Caco-2 (cell line): Measurements from ENCODE around the gene NT5C3A. TPM values are rescaled to one million over a fixed set of nuclear protein-coding genes. Genes with fewer than 3 reads are reported as not detected.

Experiments
- BruUV-seq: library from RNA; stranded (reverse); fragments of 400-500 nt; replicated peaks from 2 replicates; lab custom pipeline; 2021; lab: Mats Ljungman, UMichigan
- CTCF ChIA-PET: fragments of 300-600 bp; sonication (Branson Sonifier 250); formaldehyde crosslinking; loops from one replicate; lab custom pipeline; 2022; ENCODE audit warnings: antibody characterized with exemption; lab: Charles Lee
- POLR2A ChIA-PET: fragments of 300-600 bp; sonication (Branson Sonifier 250); formaldehyde crosslinking; loops from one replicate; lab custom pipeline; 2022; ENCODE audit warnings: antibody characterized with exemption; lab: Charles Lee
- DNase-seq, 2 experiments: peaks; one replicate each; pipeline versions ENCODE4 v3.0.0 to v3.0.0-alpha.2; 2020 to 2022
- H3K27me3 ChIP-seq: replicated peaks from 2 replicates; pipeline ENCODE4 v1.6.0; 2011; ENCODE audit warnings: low read length; ENCODE audit not compliant: control insufficient read depth, insufficient read depth
- H3K36me3 ChIP-seq: 2 replicates; pipeline ENCODE4 v1.5.1; 2011; ENCODE audit warnings: low read length; ENCODE audit not compliant: control insufficient read depth, insufficient read depth
- H3K4me1 ChIP-seq: fragments of 250-450 bp; sonication (Bioruptor Pico); 2 replicates; pipeline ENCODE4 v1.5.1; 2020; ENCODE audit warnings: mild to moderate bottlenecking
- H3K4me3 ChIP-seq: 2 replicates; pipeline ENCODE4 v1.5.1; 2011; ENCODE audit warnings: low read depth, mild to moderate bottlenecking, control low read depth, low read length
- H3K9me3 ChIP-seq: fragments of 250-450 bp; sonication (Bioruptor Pico); 2 replicates; pipeline ENCODE4 v1.5.1; 2020; ENCODE audit warnings: mild to moderate bottlenecking, moderate library complexity
- H3K27ac Mint-ChIP-seq: one replicate; pipeline ENCODE4 v1.8.0; 2022; ENCODE audit warnings: mixed read lengths; ENCODE audit not compliant: unreplicated experiment
- H3K27me3 Mint-ChIP-seq: one replicate; pipeline ENCODE4 v1.8.0; 2022; ENCODE audit warnings: mixed read lengths; ENCODE audit not compliant: insufficient read depth, unreplicated experiment
- H3K36me3 Mint-ChIP-seq: one replicate; pipeline ENCODE4 v1.8.0; 2022; ENCODE audit warnings: mild to moderate bottlenecking, mixed read lengths; ENCODE audit not compliant: insufficient read depth, unreplicated experiment
- H3K4me1 Mint-ChIP-seq: one replicate; pipeline ENCODE4 v1.8.0; 2022; ENCODE audit warnings: low read depth, mixed read lengths; ENCODE audit not compliant: unreplicated experiment
- H3K4me3 Mint-ChIP-seq: one replicate; pipeline ENCODE4 v1.8.0; 2022; ENCODE audit warnings: mild to moderate bottlenecking, moderate library complexity, mixed read lengths; ENCODE audit not compliant: unreplicated experiment
- H3K9me3 Mint-ChIP-seq: one replicate; pipeline ENCODE4 v1.8.0; 2022; ENCODE audit warnings: mixed read lengths; ENCODE audit not compliant: unreplicated experiment
- intact Hi-C: fragments of 100-400 bp; cut with micrococcal nuclease; formaldehyde crosslinking; loops from one replicate; pipeline ENCODE4 v1.10.0; 2022; ENCODE audit not compliant: unreplicated experiment
- total RNA-seq: library from RNA; stranded (reverse); gene quantifications from 2 replicates; pipeline ENCODE4 v1.2.3, GENCODE V29; 2022
- TF ChIP-seq, protein P1 (sequence below), 2 experiments: fragments of 200-600 bp in 1 of 2; IDR thresholded peaks; 1 replicate in 1 of 2; 2 replicates in 1 of 2; pipeline versions ENCODE4 v1.5.1 to v1.8.0; 2011 to 2022; ENCODE audit warnings: antibody characterized with exemption in 1 of 2, control low read depth in 1 of 2, inconsistent platforms in 1 of 2, low read depth in 1 of 2, low read length in 1 of 2, mild to moderate bottlenecking in 1 of 2, moderate library complexity in 1 of 2; ENCODE audit not compliant: insufficient read depth in 1 of 2, severe bottlenecking in 1 of 2, unreplicated experiment in 1 of 2

NT5C3A gene
- total RNA-seq, 1 experiment from 2014 or later, result 32.6 TPM

DNA sequence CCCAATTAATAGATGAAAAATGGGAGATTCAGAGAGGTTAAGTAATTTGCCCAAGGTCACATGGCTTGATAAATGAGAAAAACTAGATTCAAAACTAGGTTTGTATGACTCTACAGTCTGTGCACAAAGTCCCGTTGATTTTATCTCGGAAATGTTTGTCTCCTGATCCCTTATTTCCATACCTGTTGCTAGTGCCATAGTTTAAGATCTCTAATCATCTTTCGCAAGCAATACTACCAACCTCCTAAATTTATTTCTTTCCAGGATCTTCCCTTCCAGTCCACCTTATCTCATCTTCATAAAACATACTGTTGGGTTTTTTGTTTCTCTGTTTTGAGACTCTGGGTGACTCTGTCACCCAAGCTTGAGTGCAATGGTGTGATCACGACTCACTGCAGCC lies 2.9 kb downstream of the NT5C3A start:
- DNase-seq, result no peak
- BruUV-seq, result no TSS peak
- Mint-ChIP-seq H3K27ac (no peak overlapping the region), H3K4me3 (no peak overlapping the region), H3K27me3 (no peaks in the 10 kb centered on the region), H3K36me3 (peaks cover 14% of the 10 kb centered on the region), H3K4me1 (peaks cover 13% of the 10 kb centered on the region), H3K9me3 (no peaks in the 10 kb centered on the region)
- TF ChIP-seq, protein P1, sequence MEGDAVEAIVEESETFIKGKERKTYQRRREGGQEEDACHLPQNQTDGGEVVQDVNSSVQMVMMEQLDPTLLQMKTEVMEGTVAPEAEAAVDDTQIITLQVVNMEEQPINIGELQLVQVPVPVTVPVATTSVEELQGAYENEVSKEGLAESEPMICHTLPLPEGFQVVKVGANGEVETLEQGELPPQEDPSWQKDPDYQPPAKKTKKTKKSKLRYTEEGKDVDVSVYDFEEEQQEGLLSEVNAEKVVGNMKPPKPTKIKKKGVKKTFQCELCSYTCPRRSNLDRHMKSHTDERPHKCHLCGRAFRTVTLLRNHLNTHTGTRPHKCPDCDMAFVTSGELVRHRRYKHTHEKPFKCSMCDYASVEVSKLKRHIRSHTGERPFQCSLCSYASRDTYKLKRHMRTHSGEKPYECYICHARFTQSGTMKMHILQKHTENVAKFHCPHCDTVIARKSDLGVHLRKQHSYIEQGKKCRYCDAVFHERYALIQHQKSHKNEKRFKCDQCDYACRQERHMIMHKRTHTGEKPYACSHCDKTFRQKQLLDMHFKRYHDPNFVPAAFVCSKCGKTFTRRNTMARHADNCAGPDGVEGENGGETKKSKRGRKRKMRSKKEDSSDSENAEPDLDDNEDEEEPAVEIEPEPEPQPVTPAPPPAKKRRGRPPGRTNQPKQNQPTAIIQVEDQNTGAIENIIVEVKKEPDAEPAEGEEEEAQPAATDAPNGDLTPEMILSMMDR (IDR thresholded peaks at IDR 0.05; ENCODE audit: insufficient read depth in 1 of 2, low read depth in 1 of 2, low read length in 1 of 2, severe bottlenecking in 1 of 2, unreplicated experiment in 1 of 2), result no peak
- ChIA-PET CTCF (no interaction called here), POLR2A (no interaction called here)
- Histone ChIP-seq H3K36me3 (no peaks in the 10 kb centered on the region), H3K4me1 (0 out of 2 replicates have a peak, but pooled peaks cover 5% of the 10 kb centered on the region), H3K9me3 (no peaks in the 10 kb centered on the region), H3K4me3 (no peak overlapping the region), H3K27me3 (no peaks in the 10 kb centered on the region)
- intact Hi-C loops, result loop anchor here (5.0 kb wide), 1 partner anchor 68 kb away; the partner anchor contains the start of gene BBS9

DNA sequence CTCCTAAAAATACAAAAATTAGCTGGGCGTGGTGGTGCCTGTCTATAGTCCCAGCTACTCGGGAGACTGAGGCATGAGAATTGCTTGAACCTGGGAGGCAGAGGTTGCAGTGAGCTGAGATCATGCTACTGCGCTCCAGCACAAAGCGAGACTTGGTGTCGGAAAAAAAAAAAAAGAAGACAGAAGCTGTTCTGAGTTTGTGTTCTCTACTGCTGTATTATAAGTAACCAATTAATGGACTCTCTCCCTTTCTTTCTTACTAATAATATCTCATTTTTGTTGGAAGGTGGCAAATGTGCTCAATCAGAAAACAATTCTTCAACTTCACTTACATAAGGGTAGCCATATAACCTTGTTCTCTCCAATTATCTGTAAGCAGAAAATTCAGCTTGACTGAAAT lies 7.4 kb downstream of the NT5C3A start:
- intact Hi-C loops, result no loop called here
- POLR2A ChIA-PET, result no interaction called here
- Histone ChIP-seq H3K36me3 (no peaks in the 10 kb centered on the region), H3K27me3 (no peaks in the 10 kb centered on the region), H3K9me3 (no peaks in the 10 kb centered on the region), H3K4me1 (no peaks in the 10 kb centered on the region), H3K4me3 (no peak overlapping the region)
- TF ChIP-seq, protein P1 (IDR thresholded peaks at IDR 0.05; ENCODE audit: insufficient read depth in 1 of 2, low read depth in 1 of 2, low read length in 1 of 2, severe bottlenecking in 1 of 2, unreplicated experiment in 1 of 2), result no peak
- Mint-ChIP-seq H3K4me1 (peaks cover 19% of the 10 kb centered on the region), H3K27ac (no peak overlapping the region), H3K9me3 (no peaks in the 10 kb centered on the region), H3K36me3 (no peaks in the 10 kb centered on the region), H3K4me3 (no peak overlapping the region), H3K27me3 (no peaks in the 10 kb centered on the region)
- CTCF ChIA-PET, result no interaction called here
- no TSS peak for BruUV-seq
- no peak for DNase-seq

DNA sequence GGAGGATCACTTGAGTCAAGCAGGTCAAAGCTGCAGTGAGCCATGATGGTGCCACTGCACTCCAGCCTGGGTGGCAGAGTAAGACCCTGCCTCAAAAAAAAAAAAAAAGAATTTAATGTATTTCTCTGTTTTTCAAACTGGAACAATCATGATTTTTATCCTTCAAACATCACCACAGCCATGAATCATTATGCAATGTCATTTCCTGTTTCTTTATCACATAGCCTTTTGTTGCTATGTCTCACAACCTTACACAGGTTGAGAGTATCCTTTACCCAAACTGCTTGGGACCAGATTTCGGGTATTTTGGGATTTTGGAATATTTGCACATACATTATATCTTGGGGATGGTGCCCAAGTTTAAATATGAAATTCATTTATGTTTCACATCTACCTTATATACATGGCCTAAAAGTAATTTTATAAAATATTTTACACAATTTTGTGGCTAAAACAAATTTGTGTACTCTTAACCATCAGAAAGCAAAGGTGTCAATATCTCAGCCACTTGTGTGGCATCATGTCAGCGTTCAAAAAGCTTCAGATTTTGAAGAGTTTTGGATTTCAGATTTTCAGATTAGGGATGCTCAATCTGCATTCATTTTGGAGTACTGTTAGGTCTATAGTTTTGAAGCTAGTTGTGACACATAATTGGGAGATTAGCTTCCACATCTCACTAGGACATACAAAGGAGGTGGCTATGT lies 8.2 kb downstream of the NT5C3A start:
- H3K9me3 ChIP-seq, result no peaks in the 10 kb centered on the region
- TF ChIP-seq, protein P1 (IDR thresholded peaks at IDR 0.05; ENCODE audit: insufficient read depth in 1 of 2, low read depth in 1 of 2, low read length in 1 of 2, severe bottlenecking in 1 of 2, unreplicated experiment in 1 of 2), result no peak
- no peaks in the 10 kb centered on the region for H3K36me3 ChIP-seq
- no peaks in the 10 kb centered on the region for H3K4me1 ChIP-seq
- ChIA-PET CTCF (interaction anchor here (0.6 kb wide), 1 partner anchor 105 kb away, joined by 3 read pairs; no protein-coding TSS in a partner anchor), POLR2A (no interaction called here)
- no peaks in the 10 kb centered on the region for H3K27me3 Mint-ChIP-seq
- peaks cover 19% of the 10 kb centered on the region for H3K4me1 Mint-ChIP-seq
- H3K4me3 ChIP-seq, result no peak overlapping the region
- no peak overlapping the region for H3K27ac Mint-ChIP-seq
- no peaks in the 10 kb centered on the region for H3K36me3 Mint-ChIP-seq
- no peak overlapping the region for H3K4me3 Mint-ChIP-seq
- intact Hi-C loops, result loop anchor here (5.0 kb wide), 1 partner anchor 37 kb away; no protein-coding TSS in a partner anchor
- H3K27me3 ChIP-seq, result no peaks in the 10 kb centered on the region
- DNase-seq, result no peak
- no peaks in the 10 kb centered on the region for H3K9me3 Mint-ChIP-seq
- no TSS peak for BruUV-seq
